IPS-NIHi11 (cell line): ENCODE data around the gene SRPRB.

Source experiments
- DNase-seq: peaks from one replicate; pipeline ENCODE4 v3.0.0; 2012; ENCODE audit warnings: mixed read lengths, low spot score

The SRPRB gene

GRCh38 chr3:133825969-133826727, 20.5 kb downstream of the SRPRB start:
- DNase-seq, result no peak

GRCh38 chr3:133827136-133827535, 21.5 kb downstream of the SRPRB start:
- DNase-seq, result no peak

GRCh38 chr3:133827684-133828083, 22.1 kb downstream of the SRPRB start:
- no peak for DNase-seq

DNA sequence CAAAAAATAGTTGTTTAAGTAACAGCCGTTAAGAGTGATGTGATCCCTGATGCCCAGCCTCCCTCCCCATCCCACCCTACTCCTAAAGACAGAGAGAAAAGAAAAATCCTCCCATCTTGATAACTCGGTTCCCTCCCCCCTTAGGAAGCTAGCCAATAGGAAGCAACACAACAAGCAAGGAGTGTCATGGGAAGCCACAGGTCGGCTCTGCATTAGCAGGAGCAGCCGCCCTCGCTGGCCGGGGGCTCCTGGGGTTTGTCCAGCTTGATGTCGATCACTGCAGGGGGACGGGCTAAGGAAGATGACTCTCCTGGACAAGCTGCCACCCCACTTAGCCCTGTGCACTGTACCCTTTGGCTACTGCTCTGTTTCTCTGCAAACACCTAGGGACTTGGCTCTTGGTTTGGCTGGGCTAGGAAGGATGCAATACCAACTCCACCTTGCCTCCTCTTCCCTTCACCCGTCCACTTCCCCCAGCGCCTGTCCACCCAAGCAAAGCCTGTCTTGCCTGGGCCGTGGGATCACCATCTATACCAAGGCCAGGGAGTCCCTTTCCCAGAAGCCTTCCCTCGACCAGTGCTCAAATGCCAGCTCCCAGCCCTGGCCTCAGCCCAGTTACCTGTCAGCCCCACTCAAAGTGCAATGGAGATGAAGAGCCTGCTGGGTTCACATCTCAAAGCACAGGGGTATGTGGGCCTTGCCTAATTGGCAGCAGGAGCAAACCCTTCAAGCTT, 23.1 kb downstream of the SRPRB start:
- peak; percentile 62 for DNase-seq

- no peak for DNase-seq
These were observed 23.7 kb downstream of the SRPRB start for GRCh38 chr3:133829310-133829707.

- no peak for DNase-seq
These were observed 24.5 kb downstream of the SRPRB start for GRCh38 chr3:133830071-133830470.

DNA sequence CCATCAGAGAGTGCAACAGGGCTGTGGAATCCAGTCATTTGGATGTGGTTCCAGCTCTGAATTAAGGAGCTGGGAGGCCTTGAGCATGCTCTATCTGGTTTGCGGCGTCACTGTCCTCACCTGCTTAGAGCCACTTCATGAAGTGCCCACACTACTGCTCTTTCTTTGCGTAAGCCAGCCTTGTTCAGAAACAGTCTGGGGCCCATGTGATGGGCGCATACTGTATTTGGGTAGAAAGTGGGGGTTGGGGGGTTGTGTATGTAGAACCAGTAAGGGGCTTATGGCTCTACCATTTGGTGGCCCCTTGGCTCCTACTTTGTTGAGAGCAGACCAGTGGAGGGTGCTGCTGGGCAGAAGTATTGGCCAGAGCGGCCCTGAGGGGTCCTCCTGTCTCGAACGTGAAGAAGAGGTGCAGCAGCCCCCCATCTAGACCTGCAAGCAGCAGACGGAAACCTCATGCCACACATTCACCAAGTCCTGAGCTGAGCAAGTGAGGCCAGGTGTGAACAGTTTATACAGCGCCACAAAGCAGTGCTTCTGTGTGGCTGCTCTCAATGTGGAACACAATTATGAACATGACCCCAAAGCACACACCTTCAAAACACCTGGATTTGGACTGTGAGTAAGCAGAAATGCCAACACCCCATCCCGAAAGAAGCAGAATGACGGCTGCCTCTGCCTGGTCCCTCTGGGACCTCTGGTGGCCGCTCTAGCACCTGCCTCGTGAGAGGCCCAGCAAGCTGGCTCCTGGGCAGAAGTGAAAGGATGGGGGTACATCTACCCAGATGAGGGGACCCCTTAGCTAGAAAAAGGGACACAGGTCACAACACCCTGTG, 26.6 kb downstream of the SRPRB start:
- DNase-seq, result peak; percentile 47

GRCh38 chr3:133832802-133833144, 27.2 kb downstream of the SRPRB start:
- no peak for DNase-seq

GRCh38 chr3:133833267-133833666, 27.7 kb downstream of the SRPRB start:
- no peak for DNase-seq

DNA sequence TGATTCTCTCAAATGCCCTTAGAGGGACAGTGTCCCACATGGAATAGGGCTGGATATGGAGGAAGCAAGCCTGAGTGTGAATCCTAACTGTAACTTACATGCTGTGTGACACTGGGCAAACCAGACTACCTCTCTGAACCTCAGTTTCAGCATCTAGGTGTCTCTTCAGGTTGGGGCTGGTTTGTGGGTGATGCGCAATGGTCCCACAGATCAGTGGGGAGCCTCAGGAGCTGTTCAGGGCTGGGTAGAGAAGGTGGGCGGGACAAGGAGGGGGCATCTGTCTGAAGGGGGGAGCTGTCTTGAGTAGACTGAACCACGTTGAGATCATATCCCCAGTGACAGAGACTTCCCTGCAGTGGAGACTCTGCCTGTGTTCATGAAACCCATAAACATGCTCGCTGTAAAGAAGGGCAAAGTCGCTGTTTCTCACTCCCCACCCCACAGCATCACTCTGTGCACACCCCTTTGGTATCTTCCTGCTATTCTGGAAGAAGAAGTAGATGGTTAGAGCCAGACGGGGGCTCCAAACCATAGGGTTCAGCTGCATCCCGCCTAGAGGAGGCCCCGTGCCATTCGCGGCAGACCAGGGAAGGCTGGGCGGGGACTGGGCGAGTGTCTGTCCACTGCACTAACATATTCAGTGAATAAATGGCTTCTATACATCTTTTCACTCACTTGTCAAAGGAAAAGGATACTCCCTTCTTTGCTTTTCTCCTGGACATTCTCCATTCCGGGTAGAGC, 28.4 kb downstream of the SRPRB start:
- DNase-seq, result no peak

GRCh38 chr3:133834621-133835417, 29.2 kb downstream of the SRPRB start:
- no peak for DNase-seq

- DNase-seq, result no peak
These were observed 29.8 kb downstream of the SRPRB start for GRCh38 chr3:133835418-133835743.

GRCh38 chr3:133835961-133836360, 30.3 kb downstream of the SRPRB start:
- no peak for DNase-seq

GRCh38 chr3:133836497-133837158, 31.0 kb downstream of the SRPRB start:
- DNase-seq, result no peak

DNA sequence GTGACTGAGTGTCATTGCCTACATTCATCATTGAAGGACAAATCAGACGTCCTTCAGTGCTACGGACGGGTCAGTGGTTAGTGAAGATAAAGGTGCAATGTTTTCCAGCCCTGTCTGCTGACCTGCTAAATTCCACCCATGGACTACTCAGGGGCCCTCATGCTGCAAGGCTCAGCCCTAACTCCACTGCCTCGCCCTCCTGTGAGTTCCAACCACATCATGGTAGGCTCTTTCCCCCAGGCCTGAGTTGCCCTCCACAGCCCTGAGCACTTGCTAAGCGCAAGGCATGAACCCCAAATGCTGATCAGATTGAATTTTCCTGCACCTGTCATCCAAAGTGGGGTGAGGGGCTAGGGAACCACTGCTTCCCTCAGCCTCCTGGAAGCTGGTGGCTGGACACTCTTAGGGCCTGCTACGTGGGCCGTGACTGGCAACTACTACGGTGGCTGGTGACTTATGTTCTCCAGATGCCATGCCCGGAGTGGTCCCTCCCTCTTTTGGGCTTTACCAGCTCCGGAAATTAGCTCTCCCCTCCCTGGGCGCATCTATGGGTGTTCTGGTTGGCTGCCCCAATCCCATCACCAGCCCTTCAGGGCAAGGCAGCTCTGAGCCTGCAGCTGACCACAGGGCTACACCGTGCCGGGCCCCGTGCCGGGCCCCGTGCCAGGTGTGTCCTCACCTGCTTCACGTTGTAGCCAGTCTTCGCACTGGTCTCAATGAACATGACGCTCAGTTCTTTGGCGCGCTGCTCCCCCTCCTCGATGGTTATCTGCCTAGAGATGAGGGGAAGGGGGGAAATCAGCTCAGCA, 32.1 kb downstream of the SRPRB start:
- DNase-seq, result no peak

DNA sequence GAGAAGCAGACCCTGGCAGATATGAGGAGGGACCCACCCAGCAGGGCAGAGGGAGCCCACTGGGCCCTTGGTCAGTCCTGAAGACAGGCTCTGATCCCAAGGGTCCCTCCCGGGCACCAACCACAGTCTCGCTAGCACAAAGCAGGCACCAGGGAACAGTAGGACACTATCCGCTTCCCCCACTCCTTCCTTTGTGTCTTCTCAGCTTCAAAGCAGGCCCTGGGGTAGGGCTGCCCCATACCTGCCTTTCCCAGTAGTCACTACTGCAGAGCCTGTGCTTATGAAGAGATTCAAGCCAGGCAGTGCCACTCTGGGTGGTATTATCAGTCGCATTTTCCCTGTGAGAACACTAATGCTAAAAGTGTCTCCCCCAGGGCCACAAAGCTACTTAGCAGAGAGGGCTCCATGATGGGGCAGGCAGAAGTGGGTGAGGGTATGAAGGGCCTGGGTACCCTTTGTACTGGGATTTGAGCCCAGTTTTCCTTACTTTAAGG, 32.7 kb downstream of the SRPRB start:
- DNase-seq, result no peak

DNA sequence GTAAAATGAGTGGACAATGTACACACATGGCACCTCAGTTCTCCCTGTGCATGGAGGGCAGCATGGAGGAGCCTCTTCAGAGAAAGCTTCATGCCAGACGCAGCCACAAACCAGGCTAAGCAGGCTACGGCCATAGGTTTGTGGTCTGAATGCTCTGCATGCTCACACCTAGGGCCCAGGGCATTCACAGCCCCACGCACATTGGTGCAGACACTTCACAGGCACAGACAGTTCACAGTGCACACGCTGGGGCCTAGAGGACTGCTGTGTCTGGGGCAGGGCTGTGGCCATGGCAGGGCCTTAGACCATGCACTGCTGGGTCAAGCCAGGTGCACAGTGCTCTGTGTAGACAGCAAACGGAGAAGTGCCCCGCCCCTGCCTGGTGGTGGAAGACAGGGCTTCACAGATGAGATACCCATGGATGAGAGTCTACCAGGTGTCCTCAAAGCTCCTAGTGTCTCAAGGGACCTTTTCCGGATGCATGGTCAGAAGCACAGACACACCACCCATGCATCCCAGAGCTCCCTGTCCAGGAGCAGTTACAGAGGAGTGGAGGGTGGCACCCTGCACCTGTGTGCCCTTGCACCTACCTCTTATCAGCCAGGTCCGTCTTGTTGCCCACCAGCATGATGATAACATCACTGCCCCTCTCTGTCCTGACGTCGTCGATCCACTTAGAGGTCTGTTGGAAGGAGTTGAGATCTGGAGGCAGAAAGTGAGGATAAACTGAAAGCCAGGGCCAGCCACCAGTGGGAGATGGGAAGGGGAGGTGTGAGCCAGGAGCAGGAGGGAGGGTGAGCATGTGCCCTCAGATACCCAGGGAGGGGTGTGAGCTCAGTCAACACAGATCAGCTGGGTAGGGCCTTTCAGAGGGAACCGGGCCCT, 33.5 kb downstream of the SRPRB start:
- DNase-seq, result no peak

GRCh38 chr3:133840055-133840737, 34.6 kb downstream of the SRPRB start:
- no peak for DNase-seq
